Effector memory CD4-positive, alpha-beta T cell (primary cell): ENCODE data around the gene GNG2.

Source experiments
- DNase-seq, 3 donors: peaks; one replicate each; pipeline ENCODE4 v3.0.0-alpha.2; 2020
- H3K27ac ChIP-seq: 2 replicates; pipeline ENCODE4 v1.7.0; 2013; ENCODE audit warnings: mild to moderate bottlenecking, low read length, moderate library complexity; ENCODE audit not compliant: insufficient read depth, poor library complexity, severe bottlenecking
- H3K27me3 ChIP-seq: replicated peaks from 2 replicates; pipeline ENCODE4 v1.7.0; 2013; ENCODE audit warnings: mild to moderate bottlenecking, low read length; ENCODE audit not compliant: insufficient read depth, control insufficient read depth, poor library complexity, severe bottlenecking
- H3K36me3 ChIP-seq: 2 replicates; pipeline ENCODE4 v1.7.0; 2013; ENCODE audit warnings: mild to moderate bottlenecking, low read length, moderate library complexity; ENCODE audit not compliant: control insufficient read depth, insufficient read depth
- H3K4me1 ChIP-seq: 2 replicates; pipeline ENCODE4 v1.7.0; 2013; ENCODE audit warnings: low read length, mild to moderate bottlenecking; ENCODE audit not compliant: control insufficient read depth, insufficient read depth, poor library complexity, severe bottlenecking
- H3K4me3 ChIP-seq: 2 replicates; pipeline ENCODE4 v1.7.0; 2013; ENCODE audit warnings: low read length, low read depth, mild to moderate bottlenecking; ENCODE audit not compliant: insufficient read depth, poor library complexity, severe bottlenecking
- H3K9me3 ChIP-seq: 2 replicates; pipeline ENCODE4 v1.7.0; 2013; ENCODE audit warnings: mild to moderate bottlenecking, low read length, moderate library complexity; ENCODE audit not compliant: control insufficient read depth

Gene GNG2

DNA sequence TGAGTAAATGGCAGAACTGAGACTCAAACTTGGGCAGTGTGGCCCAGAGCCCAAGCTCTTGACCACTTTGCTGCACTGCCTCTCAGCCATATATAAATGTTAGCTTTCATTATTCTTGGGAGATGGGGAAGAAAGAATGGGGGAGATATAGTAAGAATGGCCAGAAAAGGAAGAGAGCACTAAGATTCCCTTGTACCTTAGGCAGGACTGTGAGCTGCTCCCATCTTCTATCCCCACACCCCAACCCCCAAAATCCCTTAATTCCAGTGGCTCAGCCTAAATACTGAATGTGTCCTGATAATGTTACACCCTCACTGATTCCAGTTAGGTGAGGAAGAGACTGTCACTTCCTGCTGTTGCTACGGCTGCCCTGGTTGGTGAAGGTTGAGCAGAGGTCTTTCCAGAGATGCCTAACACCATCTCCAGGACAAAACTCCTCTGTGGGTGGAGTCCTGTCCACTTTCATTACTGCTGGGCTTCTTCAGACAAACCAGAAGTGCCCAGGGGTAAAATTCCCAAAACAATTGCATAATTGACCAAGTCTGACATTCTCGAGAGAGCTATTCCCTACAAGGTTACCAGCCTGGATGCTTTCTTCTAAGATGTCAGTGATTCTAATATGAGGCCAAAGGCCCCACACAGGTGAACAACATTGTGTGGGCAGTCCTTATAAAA lies 51.8 kb downstream of the GNG2 start:
- peaks cover 16% of the 10 kb centered on the region for H3K4me1 ChIP-seq
- H3K36me3 ChIP-seq, result no peaks in the 10 kb centered on the region
- no peak overlapping the region for H3K4me3 ChIP-seq
- DNase-seq, result no peak
- no peak overlapping the region for H3K27ac ChIP-seq
- H3K27me3 ChIP-seq, result no peaks in the 10 kb centered on the region
- no peaks in the 10 kb centered on the region for H3K9me3 ChIP-seq

DNA sequence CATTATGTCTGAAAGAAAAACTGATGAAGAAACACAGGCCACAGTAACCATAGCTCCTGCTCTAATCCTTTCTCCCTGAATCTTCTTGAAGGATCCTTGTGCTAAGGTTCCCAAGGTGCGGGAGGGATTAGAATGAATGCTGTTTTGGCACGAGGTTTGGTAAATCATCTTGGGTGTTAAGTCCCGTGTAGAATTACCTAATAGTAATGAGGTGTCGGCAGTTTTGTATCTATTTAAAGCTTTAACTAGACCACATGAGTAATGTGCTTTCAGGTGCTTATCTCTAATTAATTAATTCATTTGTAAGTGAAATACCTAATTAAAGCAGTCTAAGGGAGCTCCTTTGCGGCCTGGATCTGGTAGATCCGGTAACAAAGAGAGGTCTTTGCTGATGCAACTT lies 53.9 kb downstream of the GNG2 start:
- Histone ChIP-seq H3K4me3 (no peak overlapping the region), H3K27me3 (no peaks in the 10 kb centered on the region), H3K4me1 (peaks cover 16% of the 10 kb centered on the region), H3K27ac (no peak overlapping the region), H3K36me3 (no peaks in the 10 kb centered on the region), H3K9me3 (no peaks in the 10 kb centered on the region)
- no peak for DNase-seq

GRCh38 chr14:51917193-51917592 lies 56.8 kb downstream of the GNG2 start:
- no peak overlapping the region for H3K27ac ChIP-seq

DNA sequence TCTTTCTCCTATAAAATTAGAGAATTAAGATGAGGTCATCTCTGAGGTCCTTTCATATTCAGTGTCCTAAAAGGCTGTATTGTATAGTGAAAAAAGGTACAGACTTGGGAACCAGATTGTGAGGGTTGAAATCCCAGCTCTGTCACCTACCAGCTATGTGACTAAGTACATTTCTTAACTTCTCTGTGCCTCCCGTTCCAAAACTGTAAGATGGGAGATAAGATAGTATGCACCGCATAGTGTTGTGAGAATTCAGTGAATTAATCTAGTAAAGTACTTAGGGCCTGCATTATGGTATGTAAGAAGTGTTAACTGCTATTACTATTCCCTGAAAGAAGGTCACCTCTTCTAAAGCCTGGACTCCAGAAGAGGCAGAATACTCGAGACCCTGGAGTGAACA lies 60.6 kb downstream of the GNG2 start:
- Histone ChIP-seq H3K27me3 (no peaks in the 10 kb centered on the region), H3K4me3 (no peak overlapping the region), H3K9me3 (no peaks in the 10 kb centered on the region), H3K27ac (no peak overlapping the region), H3K4me1 (no peaks in the 10 kb centered on the region), H3K36me3 (peaks cover 5% of the 10 kb centered on the region)
- DNase-seq, result no peak

More at GRCh38 chr14:51917193-51917592, 56.8 kb downstream of the GNG2 start:
- Histone ChIP-seq H3K4me1 (peaks cover 3% of the 10 kb centered on the region), H3K4me3 (no peak overlapping the region), H3K9me3 (no peaks in the 10 kb centered on the region), H3K27me3 (no peaks in the 10 kb centered on the region), H3K36me3 (peaks cover 5% of the 10 kb centered on the region)
- DNase-seq, result no peak

DNA sequence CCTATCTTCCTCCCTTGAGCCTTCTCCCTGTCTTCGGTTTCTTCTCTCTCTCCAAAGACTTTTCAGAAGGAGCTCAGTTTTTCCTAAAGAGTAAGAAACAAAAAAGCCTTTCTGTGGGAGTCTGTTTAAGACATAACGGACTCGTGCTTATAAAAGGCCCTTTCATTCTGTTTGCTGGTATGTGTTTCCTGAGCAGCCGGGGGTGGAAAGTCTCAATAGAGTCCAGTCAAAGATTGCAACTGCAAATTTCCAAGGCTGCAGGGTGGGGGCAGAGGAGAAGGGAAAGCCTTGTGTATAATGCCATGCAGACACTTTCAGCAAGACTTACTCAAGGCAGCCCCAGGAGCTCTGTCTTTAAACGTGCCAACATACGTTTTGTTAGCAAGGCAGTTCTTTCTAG lies 62.2 kb downstream of the GNG2 start:
- Histone ChIP-seq H3K27ac (no peak overlapping the region), H3K36me3 (peaks cover 5% of the 10 kb centered on the region)

GRCh38 chr14:51924600-51924999 lies 64.2 kb downstream of the GNG2 start:
- no peak overlapping the region for H3K4me3 ChIP-seq
- peaks cover 5% of the 10 kb centered on the region for H3K36me3 ChIP-seq
- H3K27me3 ChIP-seq, result no peaks in the 10 kb centered on the region
- no peak overlapping the region for H3K27ac ChIP-seq
- DNase-seq, result no peak
- no peaks in the 10 kb centered on the region for H3K9me3 ChIP-seq
- H3K4me1 ChIP-seq, result peaks cover 5% of the 10 kb centered on the region

More for the DNA sequence above, 62.2 kb downstream of the GNG2 start:
- H3K27me3 ChIP-seq, result no peaks in the 10 kb centered on the region
- H3K4me3 ChIP-seq, result no peak overlapping the region
- no peaks in the 10 kb centered on the region for H3K4me1 ChIP-seq
- no peaks in the 10 kb centered on the region for H3K9me3 ChIP-seq
- DNase-seq, result no peak

DNA sequence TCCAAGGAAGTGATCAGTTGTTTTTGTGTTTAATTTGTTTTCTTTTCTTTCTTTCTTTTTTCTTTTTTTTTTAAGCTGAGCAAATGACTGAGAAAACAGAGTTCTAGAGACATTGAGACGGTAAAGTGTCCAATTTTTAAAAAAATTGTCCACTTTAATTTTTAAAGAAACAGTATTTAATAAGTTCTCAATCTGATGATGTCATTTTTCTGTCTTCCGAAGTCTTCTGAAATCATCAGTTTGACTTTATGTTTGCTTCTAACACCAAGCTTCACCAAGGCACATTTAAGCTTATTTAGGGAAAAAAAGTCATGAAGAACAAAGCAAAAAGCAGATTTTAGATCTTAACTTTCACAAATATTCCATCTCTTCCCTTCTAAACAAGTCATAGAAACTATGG lies 65.6 kb downstream of the GNG2 start:
- Histone ChIP-seq H3K9me3 (no peaks in the 10 kb centered on the region), H3K4me3 (no peak overlapping the region), H3K27me3 (no peaks in the 10 kb centered on the region), H3K4me1 (peaks cover 5% of the 10 kb centered on the region), H3K36me3 (peaks cover 5% of the 10 kb centered on the region), H3K27ac (no peak overlapping the region)
- no peak for DNase-seq

DNA sequence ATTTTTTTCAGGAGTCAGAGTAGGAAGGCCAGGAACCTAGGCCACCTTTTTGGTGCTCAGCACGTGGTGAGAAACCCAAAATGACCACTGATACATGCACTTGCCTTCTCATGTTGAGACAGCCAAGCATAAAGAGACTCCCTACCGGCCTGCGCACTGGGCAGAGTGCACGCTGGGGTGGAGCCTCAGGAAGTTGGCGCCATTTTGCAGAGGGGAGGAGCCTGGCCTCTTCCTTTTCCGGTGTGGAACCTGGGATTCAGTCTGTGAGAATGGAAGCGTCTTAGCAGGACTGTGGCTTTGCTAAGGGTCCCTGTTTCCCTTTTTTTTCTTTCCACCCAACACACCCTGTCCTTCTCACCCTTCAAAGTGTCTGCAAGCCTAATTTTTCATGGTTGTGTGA lies 66.0 kb downstream of the GNG2 start:
- Histone ChIP-seq H3K9me3 (no peaks in the 10 kb centered on the region), H3K36me3 (peaks cover under 1% of the 10 kb centered on the region), H3K4me3 (no peak overlapping the region), H3K4me1 (peaks cover 5% of the 10 kb centered on the region), H3K27ac (no peak overlapping the region), H3K27me3 (no peaks in the 10 kb centered on the region)
- no peak for DNase-seq

- Histone ChIP-seq H3K36me3 (peaks cover 3% of the 10 kb centered on the region), H3K9me3 (no peaks in the 10 kb centered on the region), H3K4me3 (no peak overlapping the region), H3K4me1 (peaks cover 5% of the 10 kb centered on the region), H3K27ac (no peak overlapping the region), H3K27me3 (no peaks in the 10 kb centered on the region)
- DNase-seq, result no peak
Measured at GRCh38 chr14:51928568-51928967, 68.2 kb downstream of the GNG2 start.

DNA sequence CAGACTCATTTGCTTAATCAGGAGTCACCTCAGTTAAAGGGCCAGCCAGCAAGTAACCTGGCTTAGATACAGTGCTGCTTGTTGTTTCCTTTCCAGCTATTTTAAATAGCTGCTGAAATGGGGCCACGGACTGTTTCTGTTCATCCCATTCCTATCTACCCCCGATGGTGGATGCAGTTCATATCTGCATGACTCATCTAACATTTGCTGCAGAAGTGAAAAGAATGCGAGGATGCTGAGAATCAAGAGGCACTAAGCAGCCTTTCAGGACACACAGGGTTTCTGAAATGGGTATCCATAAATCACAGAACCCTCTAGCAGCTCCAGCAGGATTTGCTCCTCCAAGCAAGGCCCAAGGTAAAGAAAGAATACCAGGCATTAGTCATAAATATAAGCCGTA lies 68.8 kb downstream of the GNG2 start:
- Histone ChIP-seq H3K9me3 (no peaks in the 10 kb centered on the region), H3K4me1 (peaks cover 5% of the 10 kb centered on the region), H3K27ac (no peak overlapping the region), H3K4me3 (no peak overlapping the region), H3K36me3 (peaks cover 3% of the 10 kb centered on the region), H3K27me3 (no peaks in the 10 kb centered on the region)
- DNase-seq, result no peak
